HEK293 (cell line): Measurements from ENCODE around the gene CCDC102B.

Experiments
- CTCF ChIA-PET: fragments of 350-600 bp; formaldehyde crosslinking; extraction: SDS; loops from one replicate; lab custom pipeline; 2021; ENCODE audit warnings: antibody characterized with exemption; lab: Yijun Ruan, JAX
- POLR2A ChIA-PET: fragments of 300-600 bp; formaldehyde crosslinking; extraction: SDS; loops from one replicate; lab custom pipeline; 2020; ENCODE audit warnings: antibody characterized with exemption, inconsistent platforms; lab: Yijun Ruan, JAX
- H3K27ac ChIP-seq: fragments of 200-500 bp; sonication (Bioruptor generic); 2 replicates; pipeline ENCODE4 v1.5.1; 2014; ENCODE audit warnings: low read depth, low read length, control low read depth, inconsistent platforms; ENCODE audit errors: extremely low read depth
- H3K36me3 ChIP-seq, 2 experiments: fragments of 200-500 bp in 1 of 2; sonication (Bioruptor generic) in 1 of 2; 1 replicate in 1 of 2; 2 replicates in 1 of 2; pipeline ENCODE4 v1.5.1; 2014 to 2017; ENCODE audit warnings: inconsistent platforms in 2 of 2, low read length in 2 of 2; ENCODE audit not compliant: control insufficient read depth in 2 of 2, insufficient read depth in 1 of 2
- H3K4me1 ChIP-seq: fragments of 200-500 bp; sonication (Bioruptor generic); 2 replicates; pipeline ENCODE4 v1.5.1; 2014; ENCODE audit warnings: mild to moderate bottlenecking, low read length, inconsistent platforms; ENCODE audit not compliant: control insufficient read depth, insufficient read depth
- H3K4me3 ChIP-seq: 2 replicates; pipeline ENCODE4 v1.5.1; 2011; ENCODE audit warnings: low read depth, mild to moderate bottlenecking, control low read depth, low read length, moderate library complexity
- H3K9me3 ChIP-seq: fragments of 200-500 bp; sonication (Bioruptor generic); 2 replicates; pipeline ENCODE4 v1.5.1; 2014; ENCODE audit warnings: low read depth, low read length, inconsistent platforms; ENCODE audit not compliant: control insufficient read depth, insufficient read depth
- BCL11A ChIP-seq: fragments of 450-650 bp; formaldehyde crosslinking; IDR thresholded peaks from 2 replicates; pipeline ENCODE4 v1.5.1; 2016; ENCODE audit warnings: low read depth, missing biosample characterization, missing genetic modification characterization
- FEZF1 ChIP-seq: fragments of 450-650 bp; formaldehyde crosslinking; IDR thresholded peaks from 2 replicates; pipeline ENCODE4 v1.5.1; 2016; ENCODE audit warnings: missing biosample characterization, missing genetic modification characterization
- IKZF3 ChIP-seq: fragments of 450-650 bp; IDR thresholded peaks from 2 replicates; pipeline ENCODE4 v1.5.0; 2018; ENCODE audit warnings: missing biosample characterization, mild to moderate bottlenecking, missing genetic modification characterization, moderate library complexity
- KLF1 ChIP-seq: fragments of 450-650 bp; formaldehyde crosslinking; IDR thresholded peaks from 2 replicates; pipeline ENCODE4 v1.5.1; 2016; ENCODE audit warnings: missing biosample characterization, missing genetic modification characterization
- KLF8 ChIP-seq: fragments of 450-650 bp; formaldehyde crosslinking; IDR thresholded peaks from 2 replicates; pipeline ENCODE4 v1.5.1; 2016; ENCODE audit warnings: missing biosample characterization, missing genetic modification characterization
- MYNN ChIP-seq: fragments of 450-650 bp; formaldehyde crosslinking; IDR thresholded peaks from 2 replicates; pipeline ENCODE4 v1.5.1; 2016; ENCODE audit warnings: missing biosample characterization, missing genetic modification characterization, borderline replicate concordance
- PRDM6 ChIP-seq: fragments of 450-650 bp; formaldehyde crosslinking; IDR thresholded peaks from 2 replicates; pipeline ENCODE4 v1.5.1; 2017; ENCODE audit warnings: missing biosample characterization, missing genetic modification characterization
- REPIN1 ChIP-seq: fragments of 450-650 bp; formaldehyde crosslinking; IDR thresholded peaks from 2 replicates; pipeline ENCODE4 v1.5.1; 2017; ENCODE audit warnings: missing biosample characterization, missing genetic modification characterization, low read depth
- TRIM28 ChIP-seq: IDR thresholded peaks from 2 replicates; pipeline ENCODE4 v1.6.1; 2011; ENCODE audit warnings: low read length, control low read depth, borderline replicate concordance
- ZFP37 ChIP-seq: fragments of 450-650 bp; formaldehyde crosslinking; IDR thresholded peaks from 2 replicates; pipeline ENCODE4 v1.5.1; 2016; ENCODE audit warnings: missing biosample characterization, missing genetic modification characterization
- ZNF146 ChIP-seq: fragments of 450-650 bp; formaldehyde crosslinking; IDR thresholded peaks from 2 replicates; pipeline ENCODE4 v1.5.1; 2016; ENCODE audit warnings: missing biosample characterization, missing genetic modification characterization
- ZNF175 ChIP-seq: fragments of 450-650 bp; formaldehyde crosslinking; IDR thresholded peaks from 2 replicates; pipeline ENCODE4 v1.5.1; 2016; ENCODE audit warnings: missing biosample characterization, missing genetic modification characterization
- ZNF18 ChIP-seq: fragments of 450-650 bp; formaldehyde crosslinking; IDR thresholded peaks from 2 replicates; pipeline ENCODE4 v1.5.1; 2016; ENCODE audit warnings: missing biosample characterization, missing genetic modification characterization
- ZNF184 ChIP-seq: fragments of 450-650 bp; IDR thresholded peaks from 2 replicates; pipeline ENCODE4 v1.5.1; 2018; ENCODE audit warnings: missing biosample characterization, mild to moderate bottlenecking, missing genetic modification characterization
- ZNF24 ChIP-seq: fragments of 450-650 bp; formaldehyde crosslinking; IDR thresholded peaks from 2 replicates; pipeline ENCODE4 v1.5.1; 2016; ENCODE audit warnings: missing biosample characterization, missing genetic modification characterization
- ZNF26 ChIP-seq: fragments of 450-650 bp; formaldehyde crosslinking; IDR thresholded peaks from 2 replicates; pipeline ENCODE4 v1.5.1; 2016; ENCODE audit warnings: missing biosample characterization, missing genetic modification characterization
- ZNF37A ChIP-seq: fragments of 450-650 bp; IDR thresholded peaks from 2 replicates; pipeline ENCODE4 v1.5.1; 2018; ENCODE audit warnings: missing biosample characterization, missing genetic modification characterization
- ZNF473 ChIP-seq: fragments of 450-650 bp; formaldehyde crosslinking; IDR thresholded peaks from 2 replicates; pipeline ENCODE4 v1.5.1; 2017; ENCODE audit warnings: missing biosample characterization, missing genetic modification characterization
- ZNF501 ChIP-seq: fragments of 450-650 bp; formaldehyde crosslinking; IDR thresholded peaks from 2 replicates; pipeline ENCODE4 v1.5.1; 2016; ENCODE audit warnings: missing biosample characterization, missing genetic modification characterization
- ZNF777 ChIP-seq: fragments of 450-650 bp; formaldehyde crosslinking; IDR thresholded peaks from 2 replicates; pipeline ENCODE4 v1.5.1; 2017; ENCODE audit warnings: missing biosample characterization, missing genetic modification characterization, borderline replicate concordance
- TF ChIP-seq, protein P1 (sequence below): fragments of 450-650 bp; formaldehyde crosslinking; IDR thresholded peaks from 2 replicates; pipeline ENCODE4 v1.5.1; 2016; ENCODE audit warnings: missing biosample characterization, missing genetic modification characterization
- TF ChIP-seq, protein P2 (sequence below): fragments of 450-650 bp; formaldehyde crosslinking; IDR thresholded peaks from 2 replicates; pipeline ENCODE4 v1.5.1; 2016; ENCODE audit warnings: missing biosample characterization, missing genetic modification characterization
- TF ChIP-seq, protein P3 (sequence below): fragments of 450-650 bp; formaldehyde crosslinking; IDR thresholded peaks from 2 replicates; pipeline ENCODE4 v1.5.1; 2016; ENCODE audit warnings: missing biosample characterization, missing genetic modification characterization
- TF ChIP-seq, protein P4 (sequence below): fragments of 450-650 bp; formaldehyde crosslinking; IDR thresholded peaks from 2 replicates; pipeline ENCODE4 v1.5.1; 2016; ENCODE audit warnings: missing biosample characterization, missing genetic modification characterization

Gene CCDC102B

DNA sequence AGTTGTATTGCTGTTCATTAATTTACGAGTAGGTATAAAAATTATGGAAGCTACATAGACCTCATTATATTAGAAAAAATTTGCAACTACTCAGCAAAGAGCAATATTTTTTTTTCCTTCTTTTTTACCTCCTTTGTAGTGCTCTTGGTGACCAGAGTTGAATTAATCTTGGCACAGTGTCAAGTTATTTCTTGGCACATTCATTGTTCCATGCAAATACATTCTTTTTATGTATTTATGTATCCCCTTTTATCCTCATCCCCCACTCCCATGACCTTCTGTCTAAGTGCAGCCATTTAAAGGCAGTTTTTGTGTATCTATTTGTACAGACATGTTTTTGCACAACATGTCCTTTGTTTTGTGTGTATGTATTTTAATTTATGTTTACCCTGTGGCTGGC lies 224.5 kb downstream of the CCDC102B start:
- H3K36me3 ChIP-seq: no peaks in the 10 kb centered on the region
- no peak overlapping the region for H3K27ac ChIP-seq
- no peaks in the 10 kb centered on the region for H3K4me1 ChIP-seq
- no peaks in the 10 kb centered on the region for H3K9me3 ChIP-seq
- CTCF ChIA-PET: interaction anchor here (0.6 kb wide), 1 partner anchor 117 kb away, joined by 3 read pairs; no protein-coding TSS in a partner anchor
- TF ChIP-seq REPIN1: no peak
- TF ChIP-seq FEZF1 (tag by site-specific recombination): no peak
- TF ChIP-seq, protein P1, sequence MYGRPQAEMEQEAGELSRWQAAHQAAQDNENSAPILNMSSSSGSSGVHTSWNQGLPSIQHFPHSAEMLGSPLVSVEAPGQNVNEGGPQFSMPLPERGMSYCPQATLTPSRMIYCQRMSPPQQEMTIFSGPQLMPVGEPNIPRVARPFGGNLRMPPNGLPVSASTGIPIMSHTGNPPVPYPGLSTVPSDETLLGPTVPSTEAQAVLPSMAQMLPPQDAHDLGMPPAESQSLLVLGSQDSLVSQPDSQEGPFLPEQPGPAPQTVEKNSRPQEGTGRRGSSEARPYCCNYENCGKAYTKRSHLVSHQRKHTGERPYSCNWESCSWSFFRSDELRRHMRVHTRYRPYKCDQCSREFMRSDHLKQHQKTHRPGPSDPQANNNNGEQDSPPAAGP: no peak
- no peak for TF ChIP-seq ZNF473 (tag by site-specific recombination)
- TF ChIP-seq BCL11A (tag by site-specific recombination): no peak
- TF ChIP-seq ZNF18 (tag by site-specific recombination): no peak
- no peak for TF ChIP-seq ZNF24 (tag by site-specific recombination)
- TF ChIP-seq ZNF777 (tag by site-specific recombination): no peak
- no peak for TF ChIP-seq ZNF26
- no peak for TF ChIP-seq KLF8
- no peak for TF ChIP-seq IKZF3 (tag by site-specific recombination)
- TF ChIP-seq ZNF501: no peak
- TF ChIP-seq, all 188 proteins: peak for 0
- POLR2A ChIA-PET: no interaction called here
- no peak overlapping the region for H3K4me3 ChIP-seq

DNA sequence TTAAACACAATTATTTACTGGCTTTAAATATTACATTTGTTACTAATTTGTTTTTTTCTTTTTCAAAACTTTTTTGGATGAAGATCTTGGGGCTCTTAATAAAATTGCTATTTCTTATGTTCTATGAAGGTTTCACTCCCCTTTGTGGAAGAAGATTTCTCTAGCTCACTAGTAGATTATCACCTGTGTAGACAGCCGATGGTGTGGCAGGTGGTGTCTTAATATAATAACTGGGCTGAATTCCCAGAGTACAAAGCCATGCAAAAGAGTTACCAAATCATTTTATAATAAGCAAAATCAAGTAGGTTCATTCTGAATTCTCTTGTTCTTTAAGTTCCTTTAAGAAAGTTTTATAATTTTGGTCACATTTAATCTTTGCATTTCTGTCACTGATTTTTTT lies 233.7 kb downstream of the CCDC102B start:
- Histone ChIP-seq H3K4me3 (no peak overlapping the region), H3K27ac (no peak overlapping the region), H3K9me3 (no peaks in the 10 kb centered on the region), H3K36me3 (no peaks in the 10 kb centered on the region), H3K4me1 (no peaks in the 10 kb centered on the region)
- TF ChIP-seq ZFP37 (tag by site-specific recombination) (no peak), MYNN (tag by site-specific recombination) (no peak)
- ChIA-PET POLR2A (no interaction called here), CTCF (no interaction called here)

- CTCF ChIA-PET: no interaction called here
- H3K4me1 ChIP-seq: no peaks in the 10 kb centered on the region
- POLR2A ChIA-PET: no interaction called here
- no peaks in the 10 kb centered on the region for H3K9me3 ChIP-seq
- no peaks in the 10 kb centered on the region for H3K36me3 ChIP-seq
- no peak overlapping the region for H3K4me3 ChIP-seq
- no peak overlapping the region for H3K27ac ChIP-seq
- TF ChIP-seq, protein P2, sequence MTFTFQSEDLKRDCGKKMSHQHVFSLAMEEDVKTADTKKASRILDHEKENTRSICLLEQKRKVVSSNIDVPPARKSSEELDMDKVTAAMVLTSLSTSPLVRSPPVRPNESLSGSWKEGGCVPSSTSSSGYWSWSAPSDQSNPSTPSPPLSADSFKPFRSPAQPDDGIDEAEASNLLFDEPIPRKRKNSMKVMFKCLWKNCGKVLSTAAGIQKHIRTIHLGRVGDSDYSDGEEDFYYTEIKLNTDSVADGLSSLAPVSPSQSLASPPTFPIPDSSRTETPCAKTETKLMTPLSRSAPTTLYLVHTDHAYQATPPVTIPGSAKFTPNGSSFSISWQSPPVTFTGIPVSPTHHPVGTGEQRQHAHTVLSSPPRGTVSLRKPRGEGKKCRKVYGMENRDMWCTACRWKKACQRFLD (tag by site-specific recombination): no peak
- TF ChIP-seq KLF1 (tag by site-specific recombination) (no peak), ZNF37A (no peak), ZNF184 (tag by site-specific recombination) (no peak), PRDM6 (tag by site-specific recombination) (no peak), TRIM28 (no peak), ZNF146 (tag by site-specific recombination) (no peak), ZNF175 (tag by site-specific recombination) (no peak)
- TF ChIP-seq, protein P3, sequence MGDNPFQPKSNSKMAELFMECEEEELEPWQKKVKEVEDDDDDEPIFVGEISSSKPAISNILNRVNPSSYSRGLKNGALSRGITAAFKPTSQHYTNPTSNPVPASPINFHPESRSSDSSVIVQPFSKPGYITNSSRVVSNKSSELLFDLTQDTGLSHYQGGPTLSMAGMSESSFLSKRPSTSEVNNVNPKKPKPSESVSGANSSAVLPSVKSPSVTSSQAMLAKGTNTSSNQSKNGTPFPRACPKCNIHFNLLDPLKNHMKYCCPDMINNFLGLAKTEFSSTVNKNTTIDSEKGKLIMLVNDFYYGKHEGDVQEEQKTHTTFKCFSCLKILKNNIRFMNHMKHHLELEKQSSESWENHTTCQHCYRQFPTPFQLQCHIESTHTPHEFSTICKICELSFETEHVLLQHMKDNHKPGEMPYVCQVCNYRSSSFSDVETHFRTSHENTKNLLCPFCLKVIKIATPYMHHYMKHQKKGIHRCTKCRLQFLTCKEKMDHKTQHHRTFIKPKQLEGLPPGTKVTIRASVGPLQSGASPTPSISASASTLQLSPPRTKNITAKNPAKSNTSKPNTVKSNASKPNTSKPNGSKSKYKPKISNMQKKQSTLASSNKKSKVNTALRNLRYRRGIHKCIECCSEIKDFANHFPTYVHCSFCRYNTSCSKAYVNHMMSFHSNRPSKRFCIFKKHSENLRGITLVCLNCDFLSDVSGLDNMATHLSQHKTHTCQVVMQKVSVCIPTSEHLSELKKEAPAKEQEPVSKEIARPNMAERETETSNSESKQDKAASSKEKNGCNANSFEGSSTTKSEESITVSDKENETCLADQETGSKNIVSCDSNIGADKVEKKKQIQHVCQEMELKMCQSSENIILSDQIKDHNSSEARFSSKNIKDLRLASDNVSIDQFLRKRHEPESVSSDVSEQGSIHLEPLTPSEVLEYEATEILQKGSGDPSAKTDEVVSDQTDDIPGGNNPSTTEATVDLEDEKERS (tag by site-specific recombination): no peak
- TF ChIP-seq, protein P4, sequence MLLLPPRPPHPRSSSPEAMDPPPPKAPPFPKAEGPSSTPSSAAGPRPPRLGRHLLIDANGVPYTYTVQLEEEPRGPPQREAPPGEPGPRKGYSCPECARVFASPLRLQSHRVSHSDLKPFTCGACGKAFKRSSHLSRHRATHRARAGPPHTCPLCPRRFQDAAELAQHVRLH: no peak
Observed at GRCh38 chr18:69032009-69032408, 234.1 kb downstream of the CCDC102B start.
